OCI-M1 (cell line): ENCODE data around the gene RPL35A.
"Not testable (repeated sequence)": the region's sequence is repeated elsewhere in the genome, so short reads cannot be mapped to it uniquely, and the experiment has no call there.

Experiments
- DNase-seq: peaks from one replicate; lab custom pipeline; 2025; lab: John Stamatoyannopoulos, UW

Gene RPL35A

GRCh38 chr3:197949778-197950676 lies at the start of gene RPL35A:
Gene RPL35A (plus strand): TSS chr3:197950190. CDS start chr3:197950968, 778 bp downstream.
- peak; percentile 93 for DNase-seq

DNA sequence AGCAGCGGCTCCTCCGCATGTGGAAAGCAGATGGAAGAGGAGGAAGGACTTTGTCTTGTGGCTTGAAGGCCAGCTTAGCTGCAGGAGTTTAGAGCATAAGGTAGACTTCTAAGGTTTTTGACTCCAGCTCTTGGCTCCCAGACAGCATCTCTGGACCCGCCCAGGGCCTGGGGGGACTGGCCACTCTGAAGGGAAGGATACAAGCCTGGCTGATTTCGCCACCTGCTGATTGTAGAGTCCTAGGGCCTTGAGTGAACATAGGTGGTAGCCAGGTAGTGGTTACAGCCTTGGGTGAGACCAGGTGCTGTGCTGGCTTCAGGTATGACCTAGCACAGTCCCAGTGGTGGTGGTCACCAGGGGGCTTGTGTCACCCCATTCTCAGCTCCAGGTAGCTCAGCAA lies 48.4 kb upstream of the RPL35A start:
- DNase-seq: no peak

DNA sequence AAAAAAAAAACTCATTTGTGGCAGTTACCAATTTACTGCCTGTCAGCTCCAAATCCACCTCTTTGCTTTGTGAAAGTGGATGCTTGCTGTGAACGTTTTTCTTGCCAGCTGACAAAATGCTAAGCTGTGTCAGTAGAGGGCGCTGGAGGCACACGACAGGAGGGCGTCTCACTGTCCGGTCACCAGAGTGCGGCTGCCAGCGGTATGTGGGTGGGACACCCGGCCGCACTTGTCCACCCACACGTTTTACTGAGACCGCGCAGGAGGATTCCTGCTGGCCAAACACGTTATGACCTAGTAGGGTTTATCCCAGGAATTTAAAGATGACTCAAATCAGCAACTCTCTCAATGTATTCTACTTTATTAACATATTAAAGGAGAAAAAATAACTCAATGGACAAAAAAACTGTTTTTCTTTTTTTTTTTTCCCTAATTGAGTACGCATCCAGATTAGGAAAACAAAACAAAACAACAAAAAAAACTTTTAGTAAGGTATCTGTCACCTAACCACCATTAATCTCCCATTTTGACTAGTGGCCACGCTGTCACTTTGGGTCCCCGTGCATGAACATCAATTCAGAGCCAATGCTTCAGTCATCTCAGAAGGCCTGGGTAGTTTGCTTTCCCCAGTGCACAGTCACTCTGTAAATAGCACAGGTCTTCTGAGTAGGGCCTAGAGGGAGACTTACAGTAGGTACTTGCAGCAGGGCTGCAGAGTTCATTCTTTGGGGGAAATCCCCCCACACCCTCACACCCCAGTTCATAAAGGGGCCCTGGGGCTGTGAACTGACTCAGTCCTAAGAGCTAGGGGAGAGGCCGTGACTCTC lies 43.8 kb upstream of the RPL35A start:
- peak; percentile 87 for DNase-seq

DNA sequence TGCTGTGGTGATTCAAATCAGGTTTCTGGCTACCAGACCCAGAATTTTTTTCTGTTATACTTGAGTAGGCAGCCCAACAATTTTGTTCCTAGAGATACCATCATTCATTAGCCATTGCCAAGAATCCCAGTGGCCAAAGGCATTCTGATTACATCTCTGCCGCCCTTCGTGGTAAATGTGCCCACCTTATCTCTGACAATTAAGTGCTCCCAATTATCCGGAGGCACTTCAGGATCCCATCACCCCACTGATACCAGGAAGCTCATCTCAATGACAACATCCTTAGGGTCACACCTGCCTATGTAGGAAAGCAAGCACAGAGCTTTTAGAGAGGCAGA lies 43.2 kb upstream of the RPL35A start:
- no peak for DNase-seq

DNA sequence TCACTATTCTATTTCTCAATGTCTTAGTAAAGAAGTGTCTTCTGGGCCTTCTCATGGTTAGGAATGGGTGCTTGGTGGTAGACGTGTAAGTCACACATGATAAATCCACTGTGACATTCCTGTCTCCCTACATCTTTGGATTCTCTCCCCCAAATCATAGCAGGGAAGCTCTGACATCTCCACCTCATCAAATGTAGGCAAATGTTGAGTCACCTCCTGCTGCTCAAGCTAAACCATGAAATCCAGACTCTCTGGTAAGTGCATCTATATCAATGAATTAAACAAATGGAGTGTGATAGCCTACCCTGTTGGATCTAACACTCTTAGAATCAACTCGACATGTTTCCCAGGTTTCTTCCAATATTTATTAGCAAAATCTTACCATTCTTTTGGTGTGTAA lies 42.8 kb upstream of the RPL35A start:
- no peak for DNase-seq

GRCh38 chr3:197908550-197908949 lies 41.4 kb upstream of the RPL35A start:
- DNase-seq: not testable (repeated sequence)

DNA sequence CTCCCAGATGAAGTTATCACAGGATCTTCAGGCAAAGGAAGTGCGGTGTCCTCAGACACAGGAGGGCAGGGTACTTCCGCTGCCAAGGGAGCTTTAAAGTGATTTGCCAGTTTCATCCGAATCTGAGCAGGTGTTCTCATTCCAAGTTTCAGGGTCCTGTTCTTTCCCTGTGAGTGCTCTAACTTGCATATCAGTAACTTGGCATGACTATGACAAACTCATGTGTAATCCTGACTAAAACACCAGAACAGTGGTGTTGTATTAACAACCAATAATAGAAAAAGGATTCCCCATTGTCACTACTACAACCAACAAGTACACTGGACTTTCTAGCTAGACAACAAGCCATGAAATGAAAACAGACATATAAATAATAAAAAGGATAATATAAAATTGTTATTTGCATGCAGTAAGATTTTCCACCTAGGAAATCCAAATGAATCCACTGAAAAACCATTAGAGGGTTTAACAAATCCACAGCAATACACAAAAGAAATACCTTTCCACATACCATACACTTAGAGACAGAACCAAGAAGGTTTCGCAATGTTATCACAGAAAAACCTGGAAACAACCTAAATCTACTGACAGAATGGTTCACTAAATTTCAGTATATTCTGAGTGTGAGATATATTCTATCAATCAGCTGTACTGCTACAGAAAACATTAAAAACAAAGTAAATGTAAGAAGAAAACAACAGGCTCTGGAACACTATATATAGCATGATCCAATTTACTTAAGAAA lies 40.9 kb upstream of the RPL35A start:
- DNase-seq: no peak

- DNase-seq: no peak
Measured at GRCh38 chr3:197912741-197913476, 37.1 kb upstream of the RPL35A start.

DNA sequence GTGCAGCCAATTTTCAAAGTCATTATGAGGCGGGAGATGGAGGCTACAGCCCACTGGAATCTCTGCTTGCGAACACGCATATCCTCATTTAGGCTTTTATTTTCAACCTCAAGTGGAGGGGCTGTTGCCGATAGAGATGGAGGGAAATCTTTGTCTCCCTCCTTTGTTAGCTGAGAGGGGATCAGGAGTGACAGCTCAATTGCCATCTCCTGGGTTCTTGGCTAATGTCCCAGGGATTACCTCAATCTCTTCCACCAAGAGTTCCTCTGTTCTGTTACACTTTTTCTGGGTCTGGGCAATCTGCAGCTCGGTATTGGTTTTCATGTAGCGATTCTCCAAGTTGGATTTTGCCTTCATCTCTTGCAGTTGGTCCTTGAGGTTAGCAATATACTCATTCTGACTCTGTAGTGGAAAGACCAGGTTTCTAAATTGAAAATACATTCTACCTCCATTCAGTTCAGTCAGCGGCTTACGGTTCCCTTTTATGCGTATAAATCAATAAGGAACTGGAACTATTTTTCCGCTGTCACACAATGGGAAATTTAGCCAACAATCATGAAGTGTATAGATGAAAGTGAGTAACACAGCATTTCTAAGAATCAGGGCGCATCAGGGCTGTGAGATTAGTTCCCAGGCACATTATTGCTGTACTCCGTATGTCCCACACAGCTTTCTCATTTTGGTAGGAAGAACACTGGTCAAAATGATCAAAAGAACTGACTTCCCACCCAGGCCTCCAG lies 36.2 kb upstream of the RPL35A start:
- no peak for DNase-seq

GRCh38 chr3:197921429-197922275 lies 28.3 kb upstream of the RPL35A start:
- not testable (repeated sequence) for DNase-seq

- DNase-seq: peak; percentile 36
Measured at GRCh38 chr3:197926418-197926817, 23.6 kb upstream of the RPL35A start.

DNA sequence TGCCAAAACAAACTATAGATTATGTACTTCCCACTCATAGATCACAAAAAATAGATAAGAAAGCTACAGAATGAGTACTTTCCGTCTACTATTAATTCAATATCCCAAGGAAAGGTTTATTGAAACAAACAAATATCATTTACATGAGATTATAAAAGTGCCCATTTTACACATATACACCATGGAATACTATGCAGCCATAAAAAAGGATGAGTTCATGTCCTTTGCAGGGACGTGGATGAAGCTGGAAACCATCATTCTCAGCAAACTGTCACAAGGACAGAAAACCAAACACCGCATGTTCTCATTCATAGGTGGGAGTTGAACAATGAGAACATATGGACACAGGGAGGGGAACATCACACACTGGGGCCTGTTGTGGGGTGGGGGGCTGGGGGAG lies 22.4 kb upstream of the RPL35A start:
- not testable (repeated sequence) for DNase-seq

GRCh38 chr3:197936819-197937384 lies 13.1 kb upstream of the RPL35A start:
- DNase-seq: no peak

- no peak for DNase-seq
Measured at GRCh38 chr3:197940745-197941384, 9.1 kb upstream of the RPL35A start.

DNA sequence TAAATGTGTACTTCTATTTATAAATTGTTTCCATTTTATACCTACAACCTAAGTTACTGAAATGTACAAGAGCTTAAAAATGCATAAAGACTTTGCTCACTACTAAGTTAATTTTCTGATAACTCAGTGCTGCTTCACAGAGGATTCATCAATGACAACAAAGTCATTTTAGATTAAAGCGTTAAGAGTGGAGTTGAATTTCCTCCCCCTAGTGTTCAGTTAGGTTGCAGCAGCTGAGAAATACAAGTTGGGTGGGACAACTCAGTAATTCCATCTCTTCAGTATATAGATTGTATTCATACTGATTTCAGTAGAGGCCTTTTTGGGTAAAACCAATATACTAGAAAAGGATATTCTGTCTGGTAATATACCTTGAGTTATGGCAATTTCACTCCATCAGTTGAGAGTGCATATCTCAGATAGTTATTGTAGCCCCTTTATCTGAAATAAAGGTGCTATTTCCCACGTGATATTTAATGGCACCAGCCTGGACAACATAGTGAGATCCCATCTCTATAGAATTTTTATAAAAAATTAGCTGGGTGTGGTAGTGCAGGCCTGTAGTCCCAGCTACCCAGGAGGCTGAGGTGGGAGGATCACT lies 6.9 kb upstream of the RPL35A start:
- peak; percentile 65 for DNase-seq

DNA sequence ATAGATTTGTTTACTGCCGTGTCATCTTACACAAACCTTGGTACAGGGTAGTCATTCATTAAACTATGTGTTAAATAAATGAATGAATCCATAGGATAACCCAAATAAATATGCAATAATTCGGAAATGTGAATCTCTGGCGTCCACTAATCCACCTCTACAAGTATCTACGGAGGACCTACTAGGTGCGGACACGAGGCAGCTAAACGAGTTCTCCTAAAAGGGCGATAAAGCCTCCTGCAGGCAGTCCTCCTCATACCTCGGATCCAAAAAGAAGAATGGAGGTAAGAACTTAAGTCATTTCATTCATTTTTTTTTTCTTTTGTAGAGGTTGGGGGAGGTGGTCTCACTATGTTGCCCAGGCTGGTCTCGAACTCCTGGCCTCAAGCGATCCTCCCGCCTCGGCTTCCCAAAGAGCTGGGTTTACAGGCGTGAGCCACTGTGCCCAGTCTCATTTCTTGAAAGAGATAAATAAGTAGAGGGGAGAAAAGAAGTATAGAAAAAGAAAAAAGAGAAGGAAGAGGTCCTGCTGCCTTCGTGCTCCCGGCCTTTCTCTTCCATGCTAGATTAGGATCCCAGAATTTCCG lies 706 bp upstream of the RPL35A start:
- DNase-seq: no peak

DNA sequence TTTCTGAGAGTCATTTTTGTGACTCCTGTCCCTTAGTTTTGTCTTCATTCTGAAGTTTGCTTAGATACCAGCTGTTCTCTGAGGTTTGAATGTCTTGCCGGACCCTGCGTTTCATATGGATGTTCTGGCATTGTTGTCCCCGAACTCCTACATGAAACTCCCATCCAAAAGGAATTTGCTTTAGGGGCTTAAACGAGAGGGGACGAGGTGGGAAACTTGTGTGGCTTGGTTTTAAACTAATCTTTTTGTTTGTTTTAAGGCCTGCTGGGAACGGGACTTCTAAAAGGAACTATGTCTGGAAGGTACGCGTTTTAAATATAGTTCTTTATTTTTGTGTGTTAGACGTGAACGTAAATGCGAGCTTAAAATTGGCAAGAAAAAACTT lies 679 bp downstream of the RPL35A start:
- no peak for DNase-seq

- no peak for DNase-seq
Measured at GRCh38 chr3:197951392-197951990, 1.5 kb downstream of the RPL35A start.
